SU-DHL-6 (cell line): ENCODE data around the gene POLR2E.

Experiments used
- CTCF ChIP-seq: fragments of 200-600 bp; sonication (generic); IDR thresholded peaks from one replicate; pipeline ENCODE4 v1.5.1; 2017; ENCODE audit warnings: antibody characterized with exemption, mild to moderate bottlenecking, low read length, moderate library complexity; ENCODE audit not compliant: insufficient read depth, poor library complexity, severe bottlenecking
- EZH2phosphoT487 ChIP-seq: fragments of 200-600 bp; sonication (generic), shearing (Covaris generic); conservative IDR thresholded peaks from 2 replicates; pipeline ENCODE4 v1.6.1; 2018; ENCODE audit warnings: mild to moderate bottlenecking, antibody characterized with exemption, low read length, moderate library complexity, mixed read lengths

- TF ChIP-seq CTCF (no peak), EZH2phosphoT487 (no peak)
Observed at GRCh38 chr19:1098177-1099051, 3.2 kb upstream of the POLR2E start.
